Measurements from ENCODE around the gene LRP1B.

Gene LRP1B

DNA sequence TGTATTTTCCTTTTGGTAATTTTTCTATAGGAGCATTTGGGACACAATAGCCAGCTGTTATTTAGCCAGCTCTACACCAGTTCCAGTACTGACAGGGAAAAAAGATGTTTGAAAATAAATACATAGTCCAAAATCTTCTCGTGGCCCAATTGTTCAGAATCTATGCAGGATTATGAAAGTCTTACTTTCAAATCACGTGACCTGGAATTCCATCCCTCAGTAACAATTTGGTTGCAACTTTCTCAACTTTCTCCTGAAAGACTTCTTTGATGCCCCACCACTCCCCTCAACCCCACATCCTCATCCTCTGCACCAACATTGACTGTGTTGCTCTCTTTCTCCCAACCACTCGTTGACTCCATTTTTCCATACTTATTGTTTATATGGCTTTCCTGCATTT lies 539.0 kb downstream of the LRP1B start:
- no peak for DNase-seq (ENCODE audit: low read depth, low spot score)

DNA sequence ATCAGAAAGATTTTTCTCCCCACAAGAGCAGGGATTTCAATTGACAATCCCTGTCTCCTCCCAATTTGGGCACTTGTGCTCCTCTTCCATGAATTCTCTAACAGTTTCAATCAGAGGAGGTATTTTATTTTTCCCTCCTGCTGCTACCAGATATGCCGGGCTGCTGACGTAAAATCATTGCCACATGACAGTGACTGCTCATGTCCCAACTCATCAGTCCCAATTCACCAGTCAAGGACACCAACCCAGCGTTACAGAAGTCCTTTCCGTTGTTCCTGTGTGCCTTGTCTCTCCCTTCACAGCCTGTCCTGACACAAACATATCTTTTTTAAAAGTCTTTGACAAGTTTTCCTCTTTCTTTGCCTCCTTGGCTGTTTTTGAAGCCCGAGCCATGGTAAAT lies 540.2 kb downstream of the LRP1B start:
- DNase-seq (ENCODE audit: low read depth, low spot score), result no peak

DNA sequence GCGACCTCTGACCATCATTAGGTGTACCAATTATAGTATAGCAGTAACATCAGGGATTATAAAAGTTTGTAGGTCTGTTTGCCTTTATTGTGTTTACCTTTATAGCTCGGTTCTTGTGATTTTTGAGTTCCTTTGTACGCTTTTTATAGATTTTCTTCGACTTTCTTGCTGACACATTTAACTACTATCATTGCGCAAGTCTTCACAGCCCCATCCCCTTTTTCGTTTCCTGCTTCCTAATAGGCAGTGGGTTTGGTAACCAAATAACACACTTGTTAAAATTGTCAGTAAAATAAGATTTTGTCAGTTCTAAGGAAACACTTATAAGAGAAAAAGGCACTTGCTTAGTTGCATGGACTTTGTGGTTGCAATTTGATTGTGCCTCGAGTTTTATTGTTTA lies 541.5 kb downstream of the LRP1B start:
- no peak for DNase-seq (ENCODE audit: low read depth, low spot score)

DNA sequence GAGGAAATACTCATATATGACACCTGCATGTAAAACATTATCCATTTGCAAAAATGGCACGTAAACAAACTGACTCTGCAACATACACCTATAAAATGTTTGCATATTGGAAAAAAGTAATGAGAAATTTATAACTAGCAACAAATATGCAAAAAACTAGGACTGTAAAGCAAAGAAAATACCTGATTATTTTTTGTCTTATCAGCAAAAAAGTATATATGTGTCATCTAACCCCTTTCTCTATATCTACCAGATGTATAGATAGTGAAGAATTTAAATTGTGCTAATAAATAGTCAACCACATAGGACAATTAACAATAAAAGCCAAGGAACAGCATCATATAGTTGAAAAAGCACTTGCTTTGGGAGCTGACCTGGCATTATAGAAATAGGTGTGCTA lies 543.8 kb downstream of the LRP1B start:
- DNase-seq (ENCODE audit: low read depth, low spot score), result no peak

DNA sequence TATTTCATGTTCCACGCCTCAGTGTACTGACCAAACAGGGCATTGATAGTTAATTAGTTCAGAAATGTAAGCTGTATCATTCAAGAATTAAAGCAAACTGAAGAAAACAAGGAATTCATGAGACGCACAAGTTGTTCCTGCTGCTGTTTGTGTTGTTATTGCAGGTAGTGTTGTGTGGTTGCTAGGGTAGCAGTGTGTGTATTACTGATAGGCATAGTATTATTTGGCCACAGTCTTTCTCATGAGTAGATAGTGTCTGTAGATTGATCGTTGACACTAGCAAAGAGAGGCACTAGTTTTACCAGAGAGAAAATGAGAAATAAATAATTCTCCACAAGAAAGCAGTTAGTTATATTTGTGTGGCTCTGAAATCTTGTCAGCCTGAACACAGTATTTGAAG lies 548.6 kb downstream of the LRP1B start:
- no peak for DNase-seq (ENCODE audit: low read depth, low spot score)

DNA sequence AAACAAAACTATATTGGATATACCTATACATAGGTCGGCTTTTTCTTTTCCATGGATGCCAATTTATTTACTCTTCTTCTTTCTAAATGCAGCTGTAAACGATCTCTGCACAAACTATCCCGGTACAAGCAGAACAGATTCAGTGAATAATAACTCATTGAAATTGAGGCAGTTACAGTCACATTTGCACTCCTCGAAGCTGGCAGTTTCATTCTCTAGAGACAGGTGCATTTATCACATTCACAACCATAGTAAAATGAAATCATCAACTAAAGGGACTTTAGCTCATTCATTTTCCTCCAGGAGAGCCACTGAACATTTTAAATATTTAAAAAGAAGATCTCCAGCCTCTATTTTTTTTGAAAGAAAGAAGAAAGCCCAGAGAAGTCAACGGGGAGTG lies 551.7 kb downstream of the LRP1B start:
- DNase-seq (ENCODE audit: low read depth, low spot score), result no peak

DNA sequence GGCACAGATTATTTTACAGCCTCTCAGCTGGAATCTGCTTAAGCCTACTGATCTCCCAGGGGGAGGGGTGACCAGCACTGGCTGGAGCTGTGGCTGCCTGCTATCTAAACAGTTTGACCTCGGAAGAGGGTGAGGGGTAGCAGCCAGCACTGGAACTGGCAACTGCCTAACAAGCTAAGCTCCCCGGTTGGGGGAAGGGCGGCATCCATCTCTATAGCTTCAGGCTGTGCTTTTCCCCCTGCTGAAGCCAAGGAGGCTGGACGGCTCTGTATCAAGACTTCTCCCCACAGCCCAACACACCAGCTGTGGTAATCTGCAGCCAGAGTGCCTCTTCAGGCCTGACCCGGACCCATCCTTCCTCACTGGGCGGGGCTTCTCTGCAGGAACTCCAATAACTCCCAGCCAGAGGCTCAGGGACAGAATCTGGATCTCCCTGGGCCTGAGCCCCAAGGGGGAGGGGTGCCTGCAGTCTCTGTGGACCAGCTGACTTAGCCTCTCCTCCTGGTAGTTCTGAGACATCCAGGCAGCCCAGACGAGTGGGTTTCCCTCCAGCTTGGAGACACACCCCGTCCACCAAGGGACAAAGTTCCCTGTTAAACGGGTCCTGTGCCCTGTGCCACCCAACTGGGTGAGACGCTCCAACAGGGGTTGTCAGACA lies 560.2 kb downstream of the LRP1B start:
- DNase-seq (ENCODE audit: low read depth, low spot score), result no peak

DNA sequence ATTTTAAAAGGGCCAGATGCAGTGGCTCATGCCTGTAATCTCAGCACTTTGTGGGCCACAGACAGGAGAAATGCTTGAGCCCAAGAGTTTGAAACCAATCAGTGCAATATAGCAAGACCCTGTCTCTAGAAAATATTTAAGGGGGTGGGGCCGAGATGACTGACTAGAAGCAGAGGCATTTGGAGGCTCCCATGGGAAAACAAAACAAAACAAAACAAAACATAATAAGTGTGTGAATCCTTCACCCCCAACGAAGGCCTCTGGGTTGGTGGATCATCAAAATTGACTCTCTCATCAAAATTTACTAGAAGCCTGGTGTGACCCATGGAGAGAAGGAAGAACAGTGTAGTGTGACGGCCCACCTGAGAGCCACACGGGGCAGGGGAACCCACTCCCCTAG lies 560.9 kb downstream of the LRP1B start:
- no peak for DNase-seq (ENCODE audit: low read depth, low spot score)

DNA sequence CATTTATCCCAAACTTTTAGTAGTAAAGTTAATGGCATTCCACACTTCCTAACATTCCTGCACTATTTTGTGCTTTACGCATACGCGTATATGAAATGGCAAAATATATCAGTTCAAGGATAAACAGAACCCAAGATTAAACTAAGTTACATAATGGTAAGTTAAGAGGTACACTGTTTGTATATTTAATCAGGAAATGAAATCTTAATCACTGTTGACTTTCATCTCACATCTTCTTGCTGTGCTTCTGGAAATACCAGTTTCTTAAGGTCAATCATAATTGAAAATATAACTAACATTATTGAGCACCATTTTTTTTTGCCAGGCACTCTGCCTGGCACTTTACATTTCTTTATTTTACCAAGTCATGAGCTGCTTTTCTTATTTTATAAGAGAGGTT lies 565.2 kb downstream of the LRP1B start:
- DNase-seq (ENCODE audit: low read depth, low spot score), result no peak

DNA sequence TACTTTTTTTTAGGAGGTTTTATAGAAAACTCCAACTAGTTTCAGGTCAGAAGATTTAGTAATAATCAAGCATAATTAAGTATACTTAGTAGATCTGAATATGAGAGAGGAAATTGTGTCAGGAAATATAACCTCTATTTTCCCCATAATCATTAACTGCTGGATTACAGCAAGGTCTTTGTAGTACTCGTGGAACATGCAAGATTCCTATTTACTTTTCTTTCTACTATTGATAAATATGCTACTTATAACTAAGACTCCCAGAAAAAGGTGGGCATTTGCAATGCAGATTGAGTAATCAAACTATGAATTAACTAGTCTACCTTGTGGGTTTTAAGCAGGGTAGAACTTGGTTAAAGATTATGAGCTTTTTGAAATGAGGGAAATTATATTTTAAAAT lies 570.1 kb downstream of the LRP1B start:
- no peak for DNase-seq (ENCODE audit: low read depth, low spot score)

DNA sequence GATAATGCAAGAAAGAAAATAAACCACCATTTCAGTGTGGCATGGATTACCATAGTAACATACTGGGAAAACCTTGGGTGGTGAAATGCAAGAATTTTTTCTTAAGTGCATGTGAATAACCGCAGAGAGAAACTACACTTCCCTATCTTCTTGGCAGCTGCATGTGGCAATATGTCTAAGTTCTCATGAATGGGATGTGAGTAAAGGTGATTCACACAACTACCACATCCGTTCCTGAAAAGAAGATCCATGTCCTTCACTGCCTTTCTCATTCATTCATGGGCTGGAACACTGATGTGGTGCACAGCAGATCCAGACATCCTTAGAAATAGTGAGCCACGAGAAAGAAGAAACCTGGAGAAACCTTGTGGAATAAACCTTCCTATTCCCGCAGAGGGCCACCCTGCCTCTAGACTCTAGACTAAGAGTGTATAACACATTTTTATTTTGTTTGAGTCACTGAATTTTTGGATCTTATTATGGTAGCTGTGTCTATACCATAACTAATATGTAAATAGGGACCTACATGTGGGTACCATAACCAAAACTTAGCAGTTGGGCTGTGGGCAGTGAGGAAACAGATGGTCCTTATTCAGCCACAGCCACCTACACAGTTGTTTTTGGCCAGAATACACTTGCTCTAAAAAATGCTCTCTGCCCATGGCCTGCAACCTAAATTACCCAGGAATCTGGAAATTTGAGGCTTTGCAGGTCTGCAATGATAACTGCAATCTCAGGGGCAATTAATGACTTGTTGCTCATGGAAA lies 573.3 kb downstream of the LRP1B start:
- DNase-seq (ENCODE audit: low read depth, low spot score), result no peak

DNA sequence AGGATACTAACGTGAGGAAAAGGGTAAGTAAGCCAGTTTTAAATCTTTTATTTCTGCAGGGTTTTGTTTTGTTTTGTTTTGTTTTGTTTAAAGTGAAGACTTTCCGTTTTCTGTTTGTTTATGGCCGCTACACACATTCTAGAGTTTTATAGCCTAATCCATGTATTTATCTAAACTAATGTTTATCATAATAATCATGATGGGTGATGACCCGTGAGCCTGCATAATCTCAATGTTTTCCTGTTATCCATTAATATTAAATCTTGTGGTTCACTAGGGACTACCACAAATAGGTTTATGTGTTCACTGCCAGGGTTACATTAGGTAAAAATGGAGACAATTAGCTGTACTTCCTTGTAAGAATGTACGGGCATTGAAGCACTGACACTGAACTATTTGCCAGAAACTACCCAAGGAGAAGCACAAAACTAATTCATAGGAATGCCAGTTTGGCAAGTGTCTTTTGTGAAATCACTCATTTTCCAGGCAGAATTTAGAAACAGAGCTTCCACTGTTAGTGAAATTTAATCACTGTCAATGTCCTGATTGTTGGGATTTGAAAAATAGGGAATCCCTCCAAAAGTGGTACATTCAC lies 574.8 kb downstream of the LRP1B start:
- no peak for DNase-seq (ENCODE audit: low read depth, low spot score)

DNA sequence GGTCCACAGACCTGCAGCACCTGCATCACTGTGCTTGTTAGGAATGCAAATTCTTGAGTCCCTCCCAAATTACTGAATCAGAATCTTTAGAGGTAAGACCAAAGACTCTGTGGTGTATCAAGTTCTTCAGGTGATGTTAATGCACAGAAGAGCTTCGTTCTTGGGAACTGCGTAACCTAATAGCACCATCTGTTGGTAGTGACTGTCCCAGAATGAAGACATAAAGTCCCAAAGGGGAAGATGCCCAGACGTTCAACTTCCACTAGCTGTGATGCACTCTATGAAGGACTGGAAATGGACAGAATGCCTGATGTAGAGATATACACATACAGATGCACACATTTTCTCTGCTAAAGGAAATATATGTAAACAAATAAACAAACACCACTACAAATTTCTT lies 576.0 kb downstream of the LRP1B start:
- DNase-seq (ENCODE audit: low read depth, low spot score), result no peak

DNA sequence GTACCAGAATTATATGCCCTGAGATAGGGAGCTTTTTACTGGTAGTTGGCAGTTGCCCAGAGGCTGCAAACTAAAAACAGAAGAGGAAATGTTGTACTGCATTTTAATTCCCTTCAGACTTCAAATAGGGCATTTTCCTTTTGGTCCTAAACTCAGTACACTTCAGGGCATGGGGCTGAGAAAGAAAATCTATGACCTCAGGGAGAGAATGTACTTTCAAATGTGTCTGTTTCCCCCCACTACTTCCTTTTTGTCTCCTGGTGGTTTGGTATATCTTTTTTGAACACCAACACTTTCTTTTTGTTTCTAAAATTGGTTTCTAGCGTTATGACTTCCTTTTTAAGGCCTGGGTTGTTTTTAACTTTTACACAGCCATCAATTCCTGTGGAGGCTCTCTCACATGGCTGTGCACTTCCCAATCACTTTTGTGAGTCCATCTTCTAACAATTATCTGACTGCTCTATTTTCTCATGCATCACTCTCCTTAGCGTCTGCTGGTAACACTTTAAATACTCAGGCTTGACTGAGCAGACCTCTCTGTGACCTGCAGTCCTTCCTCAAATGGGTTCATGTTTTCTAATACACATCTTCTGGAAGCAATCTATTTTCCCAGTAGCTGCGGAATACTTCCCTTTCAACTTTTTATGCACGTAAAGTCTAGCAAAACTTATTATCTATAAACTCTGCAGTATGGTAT lies 596.0 kb downstream of the LRP1B start:
- DNase-seq (ENCODE audit: low read depth, low spot score), result no peak

DNA sequence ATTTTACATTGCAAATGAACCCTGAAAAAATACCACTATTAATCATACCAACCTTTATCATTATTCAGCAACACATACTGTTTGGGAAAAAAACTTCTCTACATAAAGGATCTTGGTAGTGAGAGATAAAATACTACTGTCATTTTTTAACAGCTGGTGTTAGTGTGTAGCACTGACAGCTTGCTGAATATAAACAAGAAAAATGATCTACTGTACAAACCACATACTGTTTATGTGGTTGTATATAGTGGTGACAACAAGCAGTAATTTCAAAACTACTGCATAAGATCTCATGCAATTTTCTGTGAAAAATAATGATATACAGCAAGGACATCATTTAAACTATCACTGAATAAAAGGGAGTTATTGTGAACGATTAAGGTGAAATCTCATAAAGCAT lies 601.2 kb downstream of the LRP1B start:
- DNase-seq (ENCODE audit: low read depth, low spot score), result no peak

DNA sequence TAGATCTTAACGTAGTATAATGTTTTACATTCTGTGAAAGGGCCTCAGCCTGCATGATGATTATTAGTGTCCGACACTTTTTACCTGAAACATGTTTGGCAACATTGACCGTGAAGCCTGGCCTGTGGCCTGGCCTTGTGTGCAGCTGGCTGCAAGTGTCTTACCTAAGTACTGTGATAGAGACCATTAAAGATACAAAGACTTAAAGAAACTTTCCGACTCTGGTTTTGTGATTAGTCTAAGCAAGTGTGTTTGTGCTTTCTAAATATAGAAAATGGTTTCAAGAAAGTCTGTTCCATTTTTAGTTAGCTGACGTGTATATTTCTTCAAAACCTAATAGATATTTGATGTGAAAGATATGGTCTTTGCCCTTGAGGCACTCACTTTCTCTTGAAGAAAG lies 601.8 kb downstream of the LRP1B start:
- no peak for DNase-seq (ENCODE audit: low read depth, low spot score)

DNA sequence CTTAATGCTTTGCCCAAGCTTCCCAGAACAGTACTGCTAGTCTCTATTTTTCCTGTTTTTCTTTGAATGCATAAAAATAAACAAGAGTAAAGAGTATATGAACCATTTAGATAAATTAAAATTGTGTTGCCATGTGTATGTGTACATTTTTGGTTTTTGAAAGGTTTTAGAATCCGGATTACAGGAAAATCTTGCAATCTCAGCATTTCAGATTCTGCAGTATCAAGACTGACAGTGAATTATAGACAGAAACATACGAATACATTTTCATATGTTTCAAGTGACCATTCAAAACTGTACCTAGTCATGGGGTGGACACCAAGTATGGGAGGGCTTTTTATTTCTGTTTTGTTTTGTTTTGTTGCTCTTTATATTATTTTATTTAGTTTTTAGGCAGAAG lies 604.1 kb downstream of the LRP1B start:
- DNase-seq (ENCODE audit: low read depth, low spot score), result no peak

DNA sequence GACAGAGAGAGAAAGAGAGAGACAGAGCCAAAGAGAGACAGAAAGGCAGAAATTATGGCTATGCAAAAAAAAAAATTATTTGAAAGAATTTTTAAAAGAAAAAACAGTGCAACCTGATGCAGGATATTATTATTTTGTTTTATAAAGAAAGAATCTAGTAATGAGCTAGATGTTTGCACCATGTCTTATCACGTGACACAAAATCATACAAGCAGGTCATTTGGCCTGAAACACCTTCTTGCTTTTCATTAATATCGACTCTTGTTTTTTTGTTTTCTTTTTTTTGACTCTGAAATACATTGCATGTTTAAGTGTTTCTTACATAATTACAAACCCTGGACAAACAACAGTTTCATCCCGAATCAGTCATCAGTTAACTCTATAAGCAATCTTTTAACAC lies 606.0 kb downstream of the LRP1B start:
- no peak for DNase-seq (ENCODE audit: low read depth, low spot score)

DNA sequence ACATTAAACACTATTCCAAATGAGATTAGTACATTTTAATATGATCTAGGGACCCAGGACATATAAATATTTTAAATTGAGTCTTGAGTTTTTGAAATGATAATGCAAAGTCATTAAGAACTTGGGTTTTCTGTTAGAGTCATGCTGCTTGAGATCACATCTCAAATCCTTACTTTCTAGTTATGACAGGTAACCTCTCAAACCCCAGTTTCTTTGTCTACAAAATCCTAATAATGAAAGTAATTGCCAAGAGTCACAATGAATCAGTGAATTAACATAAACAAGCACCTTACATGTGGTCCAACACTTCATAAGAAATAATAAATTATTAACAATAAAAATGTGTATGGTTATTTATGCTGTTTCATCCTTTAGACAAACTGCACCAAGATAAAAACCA lies 607.6 kb downstream of the LRP1B start:
- DNase-seq (ENCODE audit: low read depth, low spot score), result no peak

DNA sequence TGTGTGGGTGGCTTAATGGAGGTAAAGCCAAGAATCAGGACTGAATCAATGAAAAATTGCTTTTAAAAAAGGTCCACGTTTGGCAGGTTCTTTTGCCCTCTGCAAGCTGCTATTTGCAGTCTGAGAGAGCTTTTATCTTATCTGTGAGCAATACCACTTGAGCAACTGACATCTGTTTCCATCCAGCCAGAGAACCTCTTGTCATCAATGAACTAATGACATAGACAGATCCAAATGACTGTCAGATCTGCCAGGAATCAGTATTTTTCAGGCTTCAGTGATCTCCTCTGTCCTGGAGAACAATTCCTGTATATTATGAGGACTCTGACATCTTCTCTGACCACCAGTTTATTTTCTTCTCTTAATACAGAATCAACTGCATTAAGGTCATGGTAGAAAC lies 608.1 kb downstream of the LRP1B start:
- no peak for DNase-seq (ENCODE audit: low read depth, low spot score)

DNA sequence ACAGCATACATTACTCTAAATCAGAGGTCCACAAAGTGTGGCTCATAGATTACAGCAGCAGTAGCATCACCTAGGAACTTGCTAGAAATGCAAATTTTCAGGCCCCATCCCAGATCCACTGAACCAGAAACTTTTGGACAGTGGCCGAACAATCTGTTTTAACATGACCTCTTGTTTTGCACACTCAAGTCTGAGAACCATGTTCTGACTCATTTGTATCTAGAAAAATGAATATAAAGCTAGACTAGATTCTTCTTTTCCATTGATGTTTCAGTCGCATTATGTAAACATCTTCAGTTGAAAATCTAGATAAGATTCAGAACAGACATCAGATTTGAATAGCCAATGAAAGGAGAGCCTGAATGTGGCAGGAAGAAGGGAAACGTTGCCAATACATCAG lies 608.8 kb downstream of the LRP1B start:
- DNase-seq (ENCODE audit: low read depth, low spot score), result no peak

DNA sequence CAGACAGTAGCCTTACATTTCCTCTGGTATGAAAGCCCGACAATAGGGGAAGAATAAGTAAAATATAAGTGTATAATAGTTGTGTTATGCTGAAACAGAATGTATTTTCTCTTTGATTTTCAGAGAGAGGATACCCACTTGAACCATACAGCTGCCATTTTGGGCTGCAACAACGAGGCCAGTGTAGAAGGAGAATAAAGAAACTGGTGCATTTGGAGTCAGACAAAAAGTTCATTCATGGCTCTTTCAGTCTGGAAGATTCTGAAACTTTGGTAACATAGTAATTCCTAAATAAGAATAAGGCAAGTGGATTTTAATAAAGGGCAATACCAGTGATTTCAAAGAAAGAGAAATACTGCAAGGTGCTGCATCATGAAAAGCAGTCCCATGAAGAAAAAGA lies 610.9 kb downstream of the LRP1B start:
- no peak for DNase-seq (ENCODE audit: low read depth, low spot score)

Data from smooth muscle cell of the brain vasculature (primary cell).